HG02759 (cell line): ENCODE results near the gene PRKAA1.

Experiments used
- ATAC-seq: cut with Tn5 transposase; IDR thresholded peaks from one replicate; pipeline ENCODE4 v1.9.1; 2021; ENCODE audit warnings: mild to moderate bottlenecking, moderate library complexity; ENCODE audit not compliant: unreplicated experiment

Gene PRKAA1

DNA sequence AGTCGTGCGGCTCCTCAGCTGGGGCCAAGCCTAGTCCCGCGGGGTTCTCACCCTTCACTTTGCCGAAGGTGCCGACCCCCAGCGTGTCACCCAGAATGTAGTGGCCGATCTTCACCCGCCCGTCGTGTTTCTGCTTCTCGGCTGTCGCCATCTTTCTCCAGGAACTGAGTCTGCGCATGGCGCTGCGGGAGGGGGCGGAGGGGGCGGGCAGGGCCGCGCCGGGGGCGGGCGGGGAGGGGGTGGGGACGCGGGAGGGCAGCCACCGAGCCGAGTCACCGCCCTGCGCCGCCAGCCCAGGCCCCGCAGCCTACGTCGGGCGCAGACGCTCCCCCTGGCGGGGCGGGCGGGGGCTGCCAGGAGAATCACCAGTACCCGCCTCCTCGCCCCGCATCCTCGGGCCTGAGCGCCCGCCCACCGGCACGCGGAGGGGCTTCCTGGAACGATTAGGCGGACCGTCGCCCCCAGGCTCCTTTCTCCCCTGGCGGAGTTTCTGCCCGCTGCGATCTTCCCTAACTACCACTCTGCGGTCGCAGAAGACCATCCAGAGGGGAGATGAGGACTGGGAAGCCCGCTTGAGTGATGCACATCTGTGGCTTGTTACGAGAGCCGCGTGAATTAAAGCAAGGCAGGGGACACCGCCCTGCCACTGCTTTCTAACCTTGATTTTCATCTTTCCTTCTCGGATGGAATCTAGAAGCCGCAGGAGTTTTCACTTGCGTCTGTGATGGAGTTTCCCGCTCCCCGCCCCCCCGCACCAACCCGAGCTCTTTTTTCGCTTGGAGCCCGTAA lies at the start of gene PRKAA1:
Gene PRKAA1, minus strand, starts transcription at position 363 of the 789 bp plus-strand sequence. Its CDS starts 185 bp downstream, at position 178.
- ATAC-seq: peak; percentile 96

DNA sequence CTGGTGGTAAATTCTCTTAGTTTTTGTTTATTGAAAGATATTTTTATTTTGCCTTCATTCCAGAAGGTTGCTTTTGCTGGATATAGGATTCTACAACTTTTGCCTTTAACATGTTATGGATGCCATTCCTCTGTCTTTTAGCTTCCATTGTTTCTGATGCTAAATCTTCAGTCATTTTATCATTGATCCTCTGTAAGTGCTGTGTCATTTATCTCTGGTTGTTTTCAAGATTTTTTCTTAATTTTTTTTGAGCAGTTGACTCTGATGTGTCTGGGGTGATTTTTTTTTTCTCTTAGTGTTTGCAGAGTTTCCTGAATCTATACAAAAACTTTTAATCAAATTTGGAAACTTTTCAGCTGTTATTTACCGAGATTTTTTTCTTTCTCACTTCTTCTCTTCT lies 49.4 kb upstream of the PRKAA1 start:
- no peak for ATAC-seq

DNA sequence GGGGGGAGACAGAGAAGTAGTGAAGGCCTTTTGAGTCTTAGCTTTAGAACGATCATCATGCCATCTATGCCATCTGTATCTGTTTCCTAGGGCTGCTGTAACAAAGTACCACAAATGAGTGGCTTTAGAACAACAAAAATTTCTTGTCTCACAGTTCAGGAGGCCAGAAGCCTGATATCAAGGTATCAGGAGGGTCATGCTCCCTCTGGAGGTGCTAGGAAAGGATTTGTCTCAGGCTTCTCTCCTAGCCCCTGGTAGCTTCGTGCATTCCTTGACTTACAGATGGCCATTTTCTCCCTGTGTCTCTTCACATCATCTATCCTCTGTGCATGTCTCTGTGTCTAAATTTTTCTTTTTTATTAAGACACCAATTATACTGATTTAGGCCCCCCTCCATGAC lies 48.2 kb upstream of the PRKAA1 start:
- ATAC-seq: no peak

DNA sequence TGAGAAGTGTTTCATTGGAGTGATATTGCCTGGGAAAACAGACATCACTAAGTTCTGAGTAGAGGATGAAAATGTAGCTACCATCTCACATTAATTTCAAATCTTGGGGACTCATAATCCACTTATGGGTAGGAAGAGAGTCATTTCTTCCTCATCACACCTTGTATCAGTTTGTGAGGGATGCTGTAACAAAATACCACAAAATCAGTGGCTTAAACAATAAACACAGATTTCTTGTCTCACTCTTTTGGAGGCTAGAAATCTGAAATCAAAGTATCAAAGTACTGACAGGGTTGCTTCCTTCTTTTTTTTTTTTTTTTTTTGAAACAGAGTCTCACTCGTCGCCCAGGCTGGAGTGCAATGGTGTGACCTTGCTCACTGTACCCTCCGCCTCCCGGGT lies 46.4 kb upstream of the PRKAA1 start:
- ATAC-seq: no peak

DNA sequence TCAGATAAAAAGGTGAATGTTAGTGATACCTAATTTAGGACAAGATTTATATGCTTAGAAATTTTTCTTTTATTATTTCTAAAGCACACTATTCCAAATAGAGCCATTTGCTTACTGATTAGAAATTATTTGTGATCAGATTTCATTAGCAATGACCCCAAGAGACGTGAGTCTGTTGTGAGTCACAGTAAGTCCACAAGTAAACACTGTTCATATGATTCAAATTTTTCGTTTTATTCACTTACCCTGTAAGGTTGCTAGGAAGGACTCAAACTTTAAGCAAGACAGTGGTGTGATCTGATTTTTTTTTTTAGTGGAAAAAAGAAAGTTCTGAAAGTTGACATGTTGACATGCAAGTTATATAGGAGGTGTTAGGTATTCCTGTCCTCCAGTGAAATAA lies 44.2 kb upstream of the PRKAA1 start:
- ATAC-seq: no peak

DNA sequence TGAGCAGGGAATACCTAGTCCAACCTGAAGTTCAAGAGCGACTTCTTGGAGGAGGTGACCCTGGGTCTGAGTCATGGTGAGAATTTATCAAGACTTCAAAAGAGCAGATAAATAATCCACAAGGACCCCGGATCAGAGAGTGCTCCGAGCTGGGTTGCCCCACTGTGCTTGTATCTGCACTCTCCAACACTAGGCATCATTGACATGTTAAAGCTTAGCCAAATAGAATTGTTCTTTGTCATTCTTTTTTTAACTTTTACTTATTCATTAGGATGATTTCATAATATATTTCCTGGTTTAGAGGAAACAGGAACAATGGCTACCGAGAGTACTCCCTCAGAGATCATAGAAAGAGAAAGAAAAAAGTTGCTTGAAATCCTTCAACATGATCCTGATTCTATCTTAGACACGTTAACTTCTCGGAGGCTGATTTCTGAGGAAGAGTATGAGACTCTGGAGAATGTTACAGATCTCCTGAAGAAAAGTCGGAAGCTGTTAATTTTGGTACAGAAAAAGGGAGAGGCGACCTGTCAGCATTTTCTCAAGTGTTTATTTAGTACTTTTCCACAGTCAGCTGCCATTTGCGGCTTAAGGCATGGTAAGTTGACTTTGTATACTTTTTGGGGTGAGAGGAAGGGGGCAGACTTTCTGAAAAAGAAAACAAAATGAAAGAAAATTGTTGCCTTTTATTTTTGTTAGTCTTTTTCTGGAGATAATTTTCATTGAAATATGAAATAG lies 43.1 kb upstream of the PRKAA1 start, which contains the start of gene CARD6:
Gene CARD6, plus strand, starts transcription at position 300 of the 738 bp plus-strand sequence. Its CDS starts 16 bp downstream, at position 316.
- peak; percentile 61 for ATAC-seq

DNA sequence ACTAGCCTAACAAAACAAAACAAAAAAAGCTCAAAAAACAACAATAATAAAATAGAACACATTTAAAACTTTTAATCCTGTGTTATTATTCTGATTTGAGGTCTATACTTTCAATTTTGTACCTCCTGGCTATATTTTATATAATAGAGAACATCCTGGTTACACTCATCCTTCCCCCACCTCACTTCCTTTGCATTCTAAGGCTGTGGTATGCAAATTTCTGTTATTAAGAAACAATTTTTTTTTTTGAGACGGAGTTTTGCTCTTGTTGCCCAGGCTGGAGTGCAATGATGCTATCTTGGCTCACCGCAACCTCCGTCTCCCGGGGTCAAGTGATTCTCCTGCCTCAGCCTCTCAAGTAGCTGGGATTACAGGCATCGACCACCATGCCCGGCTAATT lies 39.9 kb upstream of the PRKAA1 start:
- no peak for ATAC-seq

DNA sequence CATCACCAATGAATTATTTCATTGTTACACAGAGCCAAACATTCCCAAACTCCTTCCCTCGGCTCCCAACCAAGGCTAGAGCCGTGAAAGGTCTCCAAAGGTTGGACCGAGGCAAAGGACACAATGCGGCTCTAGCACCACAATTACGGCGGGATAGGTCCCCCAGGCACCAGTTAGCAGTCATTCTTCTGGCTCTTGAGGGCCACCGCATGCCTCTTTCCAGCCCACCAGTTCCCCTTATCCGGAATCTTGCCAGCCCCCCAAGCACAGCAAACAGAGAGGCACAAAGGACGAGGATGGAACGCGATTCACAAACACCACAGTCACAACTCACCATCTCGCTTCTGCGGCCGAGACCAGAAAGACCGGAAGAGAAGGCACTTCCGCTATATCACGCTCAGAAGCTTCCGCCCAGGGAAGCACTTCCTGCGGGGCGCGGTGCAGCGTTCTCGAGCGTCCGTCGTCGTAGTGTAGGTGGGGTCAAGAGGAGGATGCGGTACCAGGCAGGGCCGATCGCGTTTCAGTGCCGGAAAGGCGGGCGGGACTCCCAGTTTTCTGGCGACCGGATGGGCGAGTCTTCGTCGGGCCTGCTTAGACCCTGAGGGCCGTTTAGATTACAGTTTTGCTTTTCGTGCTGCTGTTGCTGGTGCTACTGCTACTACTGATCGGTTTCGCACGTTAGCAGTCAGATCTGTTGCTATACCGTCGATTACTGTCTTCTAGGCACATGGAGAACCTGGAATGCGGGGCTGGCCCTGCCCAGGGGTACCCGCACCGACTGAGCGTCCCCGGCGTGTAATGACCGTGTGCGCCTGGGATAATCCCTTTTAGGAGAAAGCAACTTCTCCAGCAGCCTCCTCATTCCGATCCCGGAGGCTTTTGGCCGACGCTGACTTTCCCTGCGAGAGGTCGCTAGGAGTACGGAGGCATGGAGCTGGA lies 36.9 kb upstream of the PRKAA1 start, which contains the start of gene RPL37:
Gene RPL37, minus strand, starts transcription at position 374 of the 939 bp plus-strand sequence. Its CDS starts 37 bp downstream, at position 337.
- peak; percentile 97 for ATAC-seq

DNA sequence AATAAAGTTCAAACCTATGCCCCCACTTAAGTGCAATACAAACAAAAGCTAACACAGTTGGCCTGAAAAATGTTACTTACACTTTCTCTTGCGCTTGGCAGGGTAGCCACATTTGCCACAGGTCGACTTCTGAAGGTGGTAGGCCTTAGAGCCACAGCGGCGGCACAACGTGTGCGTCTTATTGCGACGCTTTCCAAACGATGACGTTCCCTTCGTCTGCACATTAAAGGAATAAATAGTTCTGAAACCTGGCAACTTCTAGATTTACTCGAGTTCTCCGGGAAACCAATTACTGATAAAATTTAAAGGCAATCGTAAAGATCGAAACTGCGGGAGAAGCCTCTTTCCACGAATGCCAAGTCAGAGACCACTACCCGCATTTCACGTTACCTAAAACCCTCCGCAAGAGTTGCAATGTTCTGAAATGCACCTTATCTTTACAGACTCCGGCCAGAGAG lies 36.2 kb upstream of the PRKAA1 start:
- no peak for ATAC-seq

DNA sequence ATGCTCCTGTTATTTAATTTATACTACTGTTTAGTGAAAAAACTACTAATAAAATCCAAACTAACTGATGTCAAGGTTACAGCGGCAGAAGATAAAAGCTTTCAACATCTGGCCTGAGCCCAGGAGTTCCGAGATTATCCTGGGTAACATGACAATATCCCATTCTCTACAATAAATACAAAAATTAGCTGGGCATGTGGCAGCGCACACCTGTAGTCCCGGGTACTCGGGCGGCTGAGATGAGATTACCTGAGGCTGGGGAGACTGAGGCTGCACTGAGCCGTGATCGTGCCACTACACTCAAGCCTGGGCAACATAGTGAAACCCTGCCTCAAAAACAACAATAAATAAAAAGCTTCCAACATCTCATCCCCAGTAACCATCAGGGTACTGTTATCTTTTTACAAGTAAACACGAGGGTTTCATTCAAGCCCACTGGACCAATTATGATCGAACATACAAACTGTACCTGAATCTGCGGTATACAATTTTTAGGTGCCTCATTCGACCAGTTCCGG lies 35.6 kb upstream of the PRKAA1 start:
- ATAC-seq: no peak

DNA sequence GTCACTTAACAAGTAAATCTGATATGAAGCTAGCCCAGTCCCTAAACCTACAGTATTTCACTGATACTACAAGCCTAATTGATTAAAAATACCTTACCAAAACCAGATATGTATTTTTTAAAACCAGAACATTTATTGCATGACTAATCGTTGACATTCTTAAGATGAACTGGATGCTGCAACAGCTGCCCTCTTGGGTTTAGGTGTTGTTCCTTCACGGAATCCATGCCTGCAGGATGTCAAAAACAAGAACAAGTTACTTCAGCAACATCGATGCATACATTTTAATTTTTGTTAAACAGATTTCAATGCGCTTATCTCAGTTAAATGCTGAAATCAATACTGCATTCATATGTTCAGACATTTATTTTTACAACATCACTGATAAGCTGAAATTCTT lies 34.2 kb upstream of the PRKAA1 start:
- no peak for ATAC-seq

DNA sequence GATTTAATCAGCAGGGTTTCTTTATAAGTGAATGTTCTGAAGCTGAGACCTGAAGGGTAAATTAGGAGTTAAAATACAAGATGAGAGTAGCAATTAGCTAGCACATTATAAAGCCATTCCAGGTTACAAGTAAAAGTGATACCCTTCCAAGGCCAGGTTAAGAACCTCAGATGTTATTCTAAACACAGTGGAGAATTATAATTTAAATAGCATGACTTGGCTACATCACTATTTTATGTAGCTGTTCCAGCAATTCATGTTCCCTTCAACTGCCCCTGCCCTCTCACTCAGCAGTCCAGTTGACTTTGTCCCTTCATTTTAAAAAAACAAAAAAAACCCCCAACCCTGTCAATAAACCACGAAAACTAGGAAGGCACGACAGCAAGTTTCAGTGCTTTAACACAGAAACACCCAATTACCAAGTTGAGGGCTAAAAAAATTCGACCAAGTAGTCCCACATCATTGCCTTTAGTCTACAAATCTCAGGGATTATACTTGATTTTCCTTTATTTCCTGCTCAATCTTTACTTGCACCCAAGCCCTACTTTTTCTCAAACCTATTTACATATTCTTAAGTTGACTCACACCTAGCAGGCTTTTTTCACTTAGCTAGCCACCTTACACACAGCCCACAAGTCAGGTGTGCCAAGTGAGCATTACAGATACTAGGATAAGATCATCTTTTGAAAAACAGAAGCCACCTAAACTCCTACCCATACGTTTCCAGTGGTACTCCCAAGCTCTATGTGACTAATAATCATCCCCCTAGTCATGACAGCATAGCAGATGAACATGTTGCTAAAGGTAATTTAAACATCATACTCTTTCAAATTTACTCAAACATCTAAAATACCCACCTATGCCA lies 33.4 kb upstream of the PRKAA1 start:
- ATAC-seq: peak; percentile 16

DNA sequence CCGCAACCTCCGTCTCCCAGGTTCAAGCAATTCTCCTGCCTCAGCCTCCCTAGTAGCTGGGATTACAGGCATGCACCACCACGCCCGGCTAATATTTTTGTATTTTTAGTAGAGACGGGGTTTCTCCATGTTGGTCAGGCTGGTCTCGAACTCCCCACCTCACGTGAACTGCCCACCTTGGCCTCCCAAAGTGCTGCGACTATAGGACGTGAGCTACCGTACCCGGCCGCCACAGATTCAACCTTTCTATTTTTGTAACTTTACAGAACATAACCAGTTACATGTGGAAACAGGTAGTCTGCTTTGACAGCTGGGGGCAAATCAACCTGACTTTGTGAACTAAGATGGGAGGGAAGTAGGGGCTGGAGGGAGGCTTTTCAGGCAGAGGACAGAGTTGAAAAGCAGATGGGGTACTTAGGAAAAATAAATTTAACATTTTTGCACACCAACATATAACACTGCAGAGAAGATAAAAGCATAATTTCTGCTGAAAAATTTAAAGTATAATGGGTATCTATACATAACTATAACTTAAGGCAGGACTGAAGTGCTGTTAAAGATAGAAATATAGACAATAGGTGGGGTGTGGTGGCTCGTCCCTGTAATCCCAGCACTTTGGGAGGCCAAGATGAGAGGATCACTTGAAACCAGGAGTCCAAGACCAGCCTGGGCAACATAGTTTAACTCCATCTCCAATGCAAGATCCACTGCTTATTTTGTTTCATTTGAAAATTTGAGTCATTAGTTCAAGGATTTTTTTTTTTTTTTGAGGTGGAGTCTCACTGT lies 31.8 kb upstream of the PRKAA1 start:
- no peak for ATAC-seq

DNA sequence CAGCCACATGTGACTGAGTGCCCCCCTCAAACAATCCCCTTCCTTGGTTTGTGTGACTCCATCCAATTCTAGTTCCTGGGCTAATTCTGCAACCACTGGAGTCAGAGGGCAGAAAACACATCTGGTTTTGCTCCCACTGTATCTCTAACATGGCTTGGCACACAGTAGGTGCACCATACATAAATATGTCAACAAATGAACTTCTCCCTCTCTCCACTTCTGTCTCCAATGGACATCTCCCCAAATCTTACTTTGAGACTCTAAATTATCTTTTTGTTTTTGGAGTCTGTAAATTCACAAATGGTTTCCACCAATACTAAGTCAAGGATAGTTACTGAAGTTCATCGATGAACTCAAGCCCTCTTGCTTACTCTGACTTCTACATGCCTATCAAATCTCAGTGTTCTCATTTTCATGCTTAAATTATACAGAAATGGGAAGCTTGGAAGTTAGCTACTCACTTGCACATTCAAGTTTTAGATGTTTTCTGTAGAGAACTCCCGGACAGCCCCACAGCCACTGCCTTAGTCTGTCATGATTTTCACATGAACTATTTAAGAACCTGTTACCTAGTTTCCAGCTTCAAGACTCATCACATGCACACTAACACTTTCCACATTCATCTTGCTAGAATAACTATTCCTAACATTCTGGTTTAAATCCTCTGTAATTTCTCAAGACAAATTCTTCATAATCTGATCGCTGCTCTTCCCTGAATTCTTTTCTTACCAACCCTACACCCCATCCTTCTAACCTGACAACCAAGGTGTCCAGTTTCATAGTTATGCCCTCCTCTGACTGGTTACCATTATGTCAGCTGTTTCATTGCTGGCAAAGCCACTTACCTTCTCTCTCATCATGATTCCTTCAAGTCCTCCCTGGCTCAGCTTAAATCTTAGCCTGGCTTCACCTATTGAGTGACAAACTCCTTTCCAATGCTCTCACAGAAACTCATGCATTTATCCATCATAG lies 30.8 kb upstream of the PRKAA1 start:
- no peak for ATAC-seq

DNA sequence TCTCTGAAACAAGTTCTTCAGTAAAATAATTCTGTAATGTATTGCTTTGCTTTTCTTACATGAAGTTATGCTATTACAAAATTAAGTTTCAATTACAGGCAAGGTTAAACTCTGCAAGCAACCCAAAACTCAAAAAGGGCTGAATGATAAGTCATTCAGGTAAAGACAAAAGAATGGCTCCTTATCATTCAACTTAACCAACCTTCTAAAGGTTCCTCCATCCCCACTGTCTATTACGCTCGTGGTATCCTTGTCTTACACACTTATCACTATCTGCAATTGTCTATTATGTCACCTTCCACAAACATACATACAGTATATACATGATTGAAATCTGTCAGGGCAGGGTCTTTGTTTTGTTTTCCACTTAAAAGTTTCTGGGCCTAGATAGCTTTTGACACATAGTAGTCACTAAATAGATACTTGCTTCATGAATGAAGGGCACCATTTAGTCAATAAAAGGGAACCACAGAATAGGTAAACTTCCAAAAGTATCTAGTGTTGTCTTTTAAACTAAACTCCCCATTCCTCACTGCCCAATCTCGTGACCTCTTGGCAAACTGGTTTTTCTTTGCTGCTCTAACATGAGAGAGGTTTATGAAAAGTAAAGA lies 30.0 kb upstream of the PRKAA1 start:
- no peak for ATAC-seq

DNA sequence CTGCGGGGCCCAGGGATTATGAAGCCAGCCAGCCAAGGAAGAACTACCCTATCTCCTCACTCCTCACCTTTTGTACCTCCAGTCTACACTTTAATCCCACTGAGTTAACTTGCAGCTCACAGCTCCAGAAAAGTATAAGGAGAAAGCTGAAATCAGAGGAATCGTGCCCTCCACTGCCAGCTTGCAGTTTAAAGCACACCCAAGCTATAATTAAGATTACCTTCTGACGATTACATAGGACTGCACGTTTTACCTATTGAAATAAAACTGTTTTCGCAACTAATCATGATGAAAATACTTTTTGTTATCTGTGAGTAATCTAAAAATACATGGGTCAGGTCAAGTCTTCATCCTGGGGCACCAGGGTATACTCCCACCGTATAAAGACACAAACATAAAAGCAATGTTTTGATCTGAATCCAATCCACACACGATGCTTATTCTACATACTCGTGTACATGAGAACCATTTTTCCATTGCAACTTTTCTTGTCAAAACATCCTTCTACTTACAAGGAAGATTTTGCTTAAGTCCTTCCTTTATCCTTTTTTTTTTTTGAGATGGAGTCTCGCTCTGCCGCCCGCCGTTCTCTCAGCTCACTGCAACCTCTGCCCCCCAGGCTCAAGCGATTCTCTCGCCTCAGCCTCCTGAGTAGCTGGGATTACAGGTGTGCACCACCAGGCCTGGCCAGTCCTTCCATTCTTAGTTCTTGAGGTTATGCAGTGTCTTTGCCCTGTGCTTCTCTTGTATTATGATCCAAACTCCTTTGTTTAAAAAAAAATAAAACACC lies 29.2 kb upstream of the PRKAA1 start:
- no peak for ATAC-seq
